IMR-90 (cell line): ENCODE results near the gene STK33. TPM values are rescaled to one million over a fixed set of nuclear protein-coding genes. Genes with fewer than 3 reads are reported as not detected.

ENCODE experiments used
- ATAC-seq: fragments of 200-7000 bp; cut with Tn5 transposase; 2 replicates; pipeline ENCODE4 v1.9.1; 2020; ENCODE audit warnings: low read depth, mild to moderate bottlenecking, moderate library complexity
- BruUV-seq: library from RNA; stranded (reverse); fragments of 400-500 nt; replicated peaks from 2 replicates; lab custom pipeline; 2021; lab: Mats Ljungman, UMichigan
- CTCF ChIA-PET: fragments of 300-600 bp; formaldehyde crosslinking; extraction: SDS; loops from one replicate; lab custom pipeline; 2021; ENCODE audit warnings: antibody characterized with exemption; lab: Yijun Ruan, JAX
- POLR2A ChIA-PET: fragments of 300-600 bp; sonication (Branson Sonifier 250); formaldehyde crosslinking; loops from one replicate; lab custom pipeline; 2022; ENCODE audit warnings: antibody characterized with exemption; ENCODE audit not compliant: unreplicated experiment; lab: Charles Lee
- DNase-seq: peaks from one replicate; pipeline ENCODE4 v3.0.0; 2013
- H2AFZ ChIP-seq: replicated peaks from 2 replicates; pipeline ENCODE3; 2013; ENCODE audit warnings: low read length, mild to moderate bottlenecking; ENCODE audit not compliant: poor library complexity
- H2AK5ac ChIP-seq: 2 replicates; pipeline ENCODE4 v1.6.1; 2013; ENCODE audit warnings: low read depth, low read length, inconsistent platforms
- H2AK9ac ChIP-seq: replicated peaks from 2 replicates; pipeline ENCODE3; 2013; ENCODE audit warnings: mild to moderate bottlenecking, low read depth, low read length, moderate library complexity; ENCODE audit not compliant: poor library complexity
- H2BK120ac ChIP-seq: 2 replicates; pipeline ENCODE4 v1.6.1; 2013; ENCODE audit warnings: low read depth, low read length, inconsistent platforms
- H2BK15ac ChIP-seq: 3 replicates; pipeline ENCODE4 v1.6.1; 2013; ENCODE audit warnings: low read depth, low read length, inconsistent platforms
- H2BK20ac ChIP-seq: 2 replicates; pipeline ENCODE4 v1.6.1; 2013; ENCODE audit warnings: low read depth, mild to moderate bottlenecking, inconsistent platforms, low read length, moderate library complexity
- H2BK5ac ChIP-seq: 2 replicates; pipeline ENCODE4 v1.6.1; 2013; ENCODE audit warnings: mild to moderate bottlenecking, low read depth, low read length, inconsistent platforms; ENCODE audit not compliant: poor library complexity, severe bottlenecking
- H3K14ac ChIP-seq: replicated peaks from 2 replicates; pipeline ENCODE4 v1.6.1; 2013; ENCODE audit warnings: low read depth, low read length, inconsistent platforms
- H3K18ac ChIP-seq: 2 replicates; pipeline ENCODE4 v1.6.1; 2013; ENCODE audit warnings: low read depth, low read length, control low read depth
- H3K23ac ChIP-seq: 2 replicates; pipeline ENCODE4 v1.6.1; 2013; ENCODE audit warnings: low read depth, low read length, inconsistent platforms
- H3K27ac ChIP-seq: 2 replicates; pipeline ENCODE4 v1.5.1; 2013; ENCODE audit warnings: mild to moderate bottlenecking, control low read depth, low read length; ENCODE audit not compliant: insufficient read depth
- H3K27me3 ChIP-seq: 2 replicates; pipeline ENCODE4 v1.6.1; 2013; ENCODE audit warnings: low read length; ENCODE audit not compliant: control insufficient read depth, insufficient read depth
- H3K36me3 ChIP-seq: 2 replicates; pipeline ENCODE4 v1.6.1; 2013; ENCODE audit warnings: low read length, mixed read lengths; ENCODE audit not compliant: control insufficient read depth, insufficient read depth
- H3K4ac ChIP-seq: 2 replicates; pipeline ENCODE4 v1.6.1; 2013; ENCODE audit warnings: low read depth, low read length, inconsistent platforms
- H3K4me1 ChIP-seq: 2 replicates; pipeline ENCODE4 v1.6.1; 2013; ENCODE audit warnings: low read length, mixed read lengths; ENCODE audit not compliant: control insufficient read depth, insufficient read depth
- H3K4me2 ChIP-seq: 2 replicates; pipeline ENCODE4 v1.6.1; 2013; ENCODE audit warnings: low read depth, mild to moderate bottlenecking, control low read depth, low read length, moderate library complexity
- H3K4me3 ChIP-seq: 2 replicates; pipeline ENCODE4 v1.5.1; 2013; ENCODE audit warnings: low read depth, mild to moderate bottlenecking, control low read depth, low read length, moderate library complexity; ENCODE audit not compliant: insufficient read depth
- H3K56ac ChIP-seq: 2 replicates; pipeline ENCODE4 v1.6.1; 2013; ENCODE audit warnings: low read length, inconsistent platforms; ENCODE audit not compliant: insufficient read depth; ENCODE audit errors: extremely low read depth
- H3K79me1 ChIP-seq, 2 experiments: 2 replicates each; pipeline ENCODE4 v1.6.1; 2013; ENCODE audit warnings: low read length in 2 of 2, inconsistent platforms in 1 of 2, low read depth in 1 of 2
- H3K9ac ChIP-seq: 2 replicates; pipeline ENCODE4 v1.6.1; 2013; ENCODE audit warnings: low read depth, low read length, control low read depth
- H3K9me1 ChIP-seq: 2 replicates; pipeline ENCODE4 v1.6.1; 2013; ENCODE audit warnings: low read length, inconsistent platforms; ENCODE audit not compliant: insufficient read depth
- H3K9me3 ChIP-seq: 2 replicates; pipeline ENCODE4 v1.6.1; 2013; ENCODE audit warnings: low read length; ENCODE audit not compliant: control insufficient read depth, insufficient read depth
- H4K20me1 ChIP-seq: 2 replicates; pipeline ENCODE4 v1.6.1; 2013; ENCODE audit warnings: low read length, inconsistent platforms; ENCODE audit not compliant: insufficient read depth
- H4K5ac ChIP-seq: 2 replicates; pipeline ENCODE4 v1.6.1; 2013; ENCODE audit warnings: mild to moderate bottlenecking, low read depth, low read length, control low read depth
- H4K8ac ChIP-seq, 2 experiments: 2 replicates each; pipeline ENCODE4 v1.6.1; 2013; ENCODE audit warnings: low read depth in 2 of 2, low read length in 2 of 2, control low read depth in 1 of 2, inconsistent platforms in 1 of 2
- H4K91ac ChIP-seq: 2 replicates; pipeline ENCODE4 v1.6.1; 2013; ENCODE audit warnings: low read depth, low read length, inconsistent platforms; ENCODE audit not compliant: insufficient read depth
- BHLHE40 ChIP-seq: fragments of 150-350 bp; IDR thresholded peaks from 2 replicates; pipeline ENCODE4 v1.6.1; 2016; ENCODE audit warnings: mild to moderate bottlenecking, low read depth, low read length
- CEBPB ChIP-seq: IDR thresholded peaks from 2 replicates; pipeline ENCODE4 v1.6.1; 2012; ENCODE audit warnings: low read depth, low read length, improper control_type of control experiment
- FOS ChIP-seq: fragments of 150-350 bp; IDR thresholded peaks from 2 replicates; pipeline ENCODE4 v1.6.1; 2016; ENCODE audit warnings: low read depth, low read length
- WGBS, 2 experiments: methylation state at CpG; one replicate each; pipeline versions ENCODE4 v1.1.5 to v1.1.7; 2013; ENCODE audit warnings: missing lambda C conversion rate in 2 of 2; ENCODE audit not compliant: insufficient read length in 1 of 2; ENCODE audit errors: extremely low coverage in 2 of 2; 5-methylcytosine and 5-hydroxymethylcytosine counted together
- dilution Hi-C: fragments of 300-500 bp; cut with HindIII; formaldehyde crosslinking; loops from one replicate; pipeline ENCODE4 v1.14.3; 2018; ENCODE audit warnings: low sequenced_read_pairs; ENCODE audit not compliant: unreplicated experiment
- in situ Hi-C: fragments of 300-500 bp; cut with MboI; formaldehyde crosslinking; loops from 3 replicates; pipeline ENCODE4 v1.14.3; 2019; ENCODE audit warnings: low sequenced_read_pairs, inconsistent platforms, mixed read lengths
- intact Hi-C: fragments of 100-400 bp; cut with micrococcal nuclease; formaldehyde crosslinking; loops from 2 replicates; pipeline ENCODE4 v1.10.0; 2022
- polyA plus RNA-seq, 3 experiments: library from polyadenylated mRNA; depleted of rRNA; stranded (reverse); fragments of >200 nt; gene quantifications; 2 replicates each; pipeline ENCODE4 v1.2.3, GENCODE V29; 2012; ENCODE audit warnings: low replicate concordance in 1 of 3
- total RNA-seq: library from RNA; depleted of rRNA; stranded (reverse); fragments of >200 nt; gene quantifications from 2 replicates; pipeline ENCODE4 v1.2.3, GENCODE V29; 2012
- TF ChIP-seq, protein P1 (sequence below): conservative IDR thresholded peaks from 2 replicates; pipeline ENCODE4 v1.5.1; 2012; ENCODE audit warnings: mild to moderate bottlenecking, low read depth, low read length, improper control_type of control experiment
- TF ChIP-seq, protein P2 (sequence below): fragments of 150-350 bp; IDR thresholded peaks from 2 replicates; pipeline ENCODE4 v1.6.1; 2017; ENCODE audit warnings: mild to moderate bottlenecking, antibody characterized with exemption, low read length, low read depth
- TF ChIP-seq, protein P3 (sequence below): fragments of 150-350 bp; IDR thresholded peaks from 2 replicates; pipeline ENCODE4 v1.6.1; 2016; ENCODE audit warnings: low read depth, mild to moderate bottlenecking, low read length, moderate library complexity, borderline replicate concordance

STK33 gene
- total and polyA plus RNA-seq, 2 of the 4 experiments (the other 2 are of a cell fraction), result 2.3 to 2.6 TPM

DNA sequence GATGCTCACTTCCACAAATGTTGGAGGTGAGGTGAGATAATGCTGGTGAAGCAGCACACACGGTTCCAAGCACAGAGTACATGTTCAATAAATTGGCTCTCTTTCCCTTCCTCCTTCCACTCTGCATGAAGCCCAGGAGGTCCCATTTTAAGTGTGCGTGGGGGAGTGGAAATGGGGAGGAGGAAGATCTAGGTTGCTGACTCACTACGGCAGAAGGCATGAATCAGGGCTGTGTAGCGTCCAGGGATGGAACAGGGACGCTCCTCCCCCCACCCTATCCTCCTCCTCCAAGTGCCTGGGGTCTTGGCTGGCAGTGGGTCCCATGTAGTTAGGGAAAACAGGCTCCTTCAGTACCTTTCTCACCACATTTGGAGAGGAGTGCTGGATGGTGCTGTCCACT is 44.3 kb upstream of the STK33 start:
- no peak overlapping the region for H3K9ac ChIP-seq
- H2BK120ac ChIP-seq, result peak overlapping the region; percentile 38; the same call in 1 of the 2 replicates
- H3K4me2 ChIP-seq, result no peak overlapping the region
- peak overlapping the region; percentile 69; the same call in 1 of the 2 replicates for H3K4ac ChIP-seq
- no peaks in the 10 kb centered on the region; a peak in 1 of 4 replicates for H3K79me1 ChIP-seq
- no peaks in the 10 kb centered on the region for H3K27me3 ChIP-seq
- no peak overlapping the region for H3K18ac ChIP-seq
- peaks cover 9% of the 10 kb centered on the region; the same call in 1 of the 2 replicates for H3K9me1 ChIP-seq
- H3K36me3 ChIP-seq, result peaks cover 38% of the 10 kb centered on the region
- intact Hi-C loops (no loop called here), in situ Hi-C loops (no loop called here), dilution Hi-C loops (no loop called here)
- H3K4me1 ChIP-seq, result peaks cover 2% of the 10 kb centered on the region; the same call in 1 of the 2 replicates
- H3K27ac ChIP-seq, result no peak overlapping the region
- no peaks in the 10 kb centered on the region; the same call in 1 of the 2 replicates for H3K9me3 ChIP-seq
- peak overlapping the region in 1 of 2 experiments; percentile 48; a peak in 1 of 4 replicates for H4K8ac ChIP-seq
- DNase-seq (peak; percentile 45), ATAC-seq (peak; percentile 64)
- no peak overlapping the region for H3K4me3 ChIP-seq
- ChIA-PET POLR2A (no interaction called here), CTCF (no interaction called here)
- WGBS, 2 experiments, result no CpG with 5 or more reads among the region's 5 CpGs
- H4K91ac ChIP-seq, result no peak overlapping the region
- peak overlapping the region; percentile 72 for H3K14ac ChIP-seq
- no TSS peak for BruUV-seq
- no peaks in the 10 kb centered on the region for H4K20me1 ChIP-seq
- peak overlapping the region; percentile 70 for H2AFZ ChIP-seq
- H2BK5ac ChIP-seq, result no peak overlapping the region
- peak overlapping the region; percentile 82 for H3K23ac ChIP-seq
- H4K5ac ChIP-seq, result no peak overlapping the region; the same call in 1 of the 2 replicates
- H2AK9ac ChIP-seq, result peak overlapping the region; percentile 68
- TF ChIP-seq, protein P1, sequence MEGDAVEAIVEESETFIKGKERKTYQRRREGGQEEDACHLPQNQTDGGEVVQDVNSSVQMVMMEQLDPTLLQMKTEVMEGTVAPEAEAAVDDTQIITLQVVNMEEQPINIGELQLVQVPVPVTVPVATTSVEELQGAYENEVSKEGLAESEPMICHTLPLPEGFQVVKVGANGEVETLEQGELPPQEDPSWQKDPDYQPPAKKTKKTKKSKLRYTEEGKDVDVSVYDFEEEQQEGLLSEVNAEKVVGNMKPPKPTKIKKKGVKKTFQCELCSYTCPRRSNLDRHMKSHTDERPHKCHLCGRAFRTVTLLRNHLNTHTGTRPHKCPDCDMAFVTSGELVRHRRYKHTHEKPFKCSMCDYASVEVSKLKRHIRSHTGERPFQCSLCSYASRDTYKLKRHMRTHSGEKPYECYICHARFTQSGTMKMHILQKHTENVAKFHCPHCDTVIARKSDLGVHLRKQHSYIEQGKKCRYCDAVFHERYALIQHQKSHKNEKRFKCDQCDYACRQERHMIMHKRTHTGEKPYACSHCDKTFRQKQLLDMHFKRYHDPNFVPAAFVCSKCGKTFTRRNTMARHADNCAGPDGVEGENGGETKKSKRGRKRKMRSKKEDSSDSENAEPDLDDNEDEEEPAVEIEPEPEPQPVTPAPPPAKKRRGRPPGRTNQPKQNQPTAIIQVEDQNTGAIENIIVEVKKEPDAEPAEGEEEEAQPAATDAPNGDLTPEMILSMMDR, result no peak
- TF ChIP-seq, protein P2, sequence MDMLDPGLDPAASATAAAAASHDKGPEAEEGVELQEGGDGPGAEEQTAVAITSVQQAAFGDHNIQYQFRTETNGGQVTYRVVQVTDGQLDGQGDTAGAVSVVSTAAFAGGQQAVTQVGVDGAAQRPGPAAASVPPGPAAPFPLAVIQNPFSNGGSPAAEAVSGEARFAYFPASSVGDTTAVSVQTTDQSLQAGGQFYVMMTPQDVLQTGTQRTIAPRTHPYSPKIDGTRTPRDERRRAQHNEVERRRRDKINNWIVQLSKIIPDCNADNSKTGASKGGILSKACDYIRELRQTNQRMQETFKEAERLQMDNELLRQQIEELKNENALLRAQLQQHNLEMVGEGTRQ, result no peak
- 0 out of 2 replicates have a peak, but pooled peaks have one; percentile 24 for TF ChIP-seq FOS
- TF ChIP-seq, protein P3, sequence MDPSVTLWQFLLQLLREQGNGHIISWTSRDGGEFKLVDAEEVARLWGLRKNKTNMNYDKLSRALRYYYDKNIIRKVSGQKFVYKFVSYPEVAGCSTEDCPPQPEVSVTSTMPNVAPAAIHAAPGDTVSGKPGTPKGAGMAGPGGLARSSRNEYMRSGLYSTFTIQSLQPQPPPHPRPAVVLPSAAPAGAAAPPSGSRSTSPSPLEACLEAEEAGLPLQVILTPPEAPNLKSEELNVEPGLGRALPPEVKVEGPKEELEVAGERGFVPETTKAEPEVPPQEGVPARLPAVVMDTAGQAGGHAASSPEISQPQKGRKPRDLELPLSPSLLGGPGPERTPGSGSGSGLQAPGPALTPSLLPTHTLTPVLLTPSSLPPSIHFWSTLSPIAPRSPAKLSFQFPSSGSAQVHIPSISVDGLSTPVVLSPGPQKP, result no peak
- TF ChIP-seq BHLHE40, result no peak
- TF ChIP-seq CEBPB, result no peak
- peak overlapping the region; percentile 6; the same call in 1 of the 3 replicates for H2BK15ac ChIP-seq
- H3K56ac ChIP-seq, result no peak overlapping the region
- H2BK20ac ChIP-seq, result peak overlapping the region; percentile 66
- no peak overlapping the region for H2AK5ac ChIP-seq
